Measurements from ENCODE around the gene LARGE1. TPM values are rescaled to one million over a fixed set of nuclear protein-coding genes. Genes with fewer than 3 reads are reported as not detected.

LARGE1 gene
- total and polyA plus RNA-seq, 2 of the 13 experiments (the other 11 are each of a cell fraction or from before 2014, with no cell fraction given) = 8.4 to 11.0 TPM

- FAIRE-seq (no peak), ATAC-seq (no peak), DNase-seq (ENCODE audit: low spot score) (no peak)
- no peaks in the 10 kb centered on the region for H3K9me3 ChIP-seq (ENCODE audit: low read length)
- WGBS (ENCODE audit: low lambda C conversion rate) = 94% methylated on average over 10 of the region's 10 CpGs
- H4K20me1 ChIP-seq (ENCODE audit: insufficient read depth, low read length) = no peaks in the 10 kb centered on the region
- no TSS peak for BruUV-seq (replicated peaks)
- H3K9ac ChIP-seq (ENCODE audit: insufficient read depth, low read depth, low read length) = no peak overlapping the region
- H3K79me2 ChIP-seq (ENCODE audit: insufficient read depth, low read length) = no peaks in the 10 kb centered on the region
- in situ Hi-C loops (cut with HindIII; ENCODE audit: extremely low pct_ligation_motif_present, low pct_unique_long_range_greater_than_20kb) (no loop called here), intact Hi-C loops (cut with micrococcal nuclease; ENCODE audit: unreplicated experiment) (no loop called here)
- H3K27ac ChIP-seq (ENCODE audit: extremely low read length, insufficient read depth, low read length) = no peak overlapping the region
- no peak overlapping the region for H2AFZ ChIP-seq (ENCODE audit: low read length)
- H3K36me3 ChIP-seq (replicated peaks in 1 of 2; ENCODE audit: control insufficient read depth in 1 of 2, insufficient read depth in 2 of 2, low read length in 2 of 2) = peaks cover 0 to 1% of the 10 kb centered on the region in 2 experiments; a peak in 1 of 5 replicates
- H3K27me3 ChIP-seq (ENCODE audit: control insufficient read depth in 1 of 2, insufficient read depth in 2 of 2, low read length in 2 of 2) = no peaks in the 10 kb centered on the region
- ChIA-PET CTCF (ENCODE audit: low intra/inter-chr PET ratio, low total read pairs) (no interaction called here), POLR2A (interaction anchor here (3.0 kb wide), 1 partner anchor 9 kb away, joined by 8 read pairs; no protein-coding TSS in a partner anchor)
- no peak overlapping the region for H3K4me2 ChIP-seq (ENCODE audit: low read depth, low read length)
- H3K4me3 ChIP-seq (replicated peaks in 1 of 3; ENCODE audit: insufficient read depth in 1 of 3, low read depth in 2 of 3, low read length in 3 of 3) = no peak overlapping the region
- H3K4me1 ChIP-seq (ENCODE audit: insufficient read depth, low read length) = peaks cover 46% of the 10 kb centered on the region
- TF ChIP-seq ZNF281 (CRISPR knock-in tag; IDR thresholded peaks at IDR 0.05; ENCODE audit: borderline replicate concordance) (no peak), ZNF17 (CRISPR knock-in tag; IDR thresholded peaks at IDR 0.05) (no peak)
Observed at GRCh38 chr22:33326540-33327295, 593.6 kb downstream of the LARGE1 start.
